C1 segment of cervical spinal cord (tissue), 14 donors: ENCODE measurements around the gene ABCA1.

ENCODE experiments used
- DNase-seq, 14 donors: peaks; one replicate each; lab custom pipeline; 2025; lab: John Stamatoyannopoulos, UW

The ABCA1 gene

DNA sequence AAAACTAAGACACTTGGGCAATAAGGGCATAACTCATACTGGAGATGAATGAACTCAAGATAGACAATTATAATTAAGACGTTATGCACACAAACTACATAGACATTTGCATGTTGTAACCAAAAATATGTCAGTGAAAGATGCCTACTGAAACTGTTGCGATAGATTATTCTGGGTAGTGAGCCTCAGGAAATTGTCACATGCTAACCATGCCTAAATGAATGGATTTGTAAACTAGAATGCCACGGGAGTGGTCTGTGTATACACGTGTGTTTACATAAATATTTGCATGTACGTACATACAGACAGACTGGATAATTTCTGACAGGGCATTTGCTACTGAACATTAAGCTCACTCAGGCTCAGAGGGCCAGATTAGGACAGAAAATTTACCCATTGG, 162.8 kb downstream of the ABCA1 start:
- peak in 1 of 14 donors; percentile 18 for DNase-seq

DNA sequence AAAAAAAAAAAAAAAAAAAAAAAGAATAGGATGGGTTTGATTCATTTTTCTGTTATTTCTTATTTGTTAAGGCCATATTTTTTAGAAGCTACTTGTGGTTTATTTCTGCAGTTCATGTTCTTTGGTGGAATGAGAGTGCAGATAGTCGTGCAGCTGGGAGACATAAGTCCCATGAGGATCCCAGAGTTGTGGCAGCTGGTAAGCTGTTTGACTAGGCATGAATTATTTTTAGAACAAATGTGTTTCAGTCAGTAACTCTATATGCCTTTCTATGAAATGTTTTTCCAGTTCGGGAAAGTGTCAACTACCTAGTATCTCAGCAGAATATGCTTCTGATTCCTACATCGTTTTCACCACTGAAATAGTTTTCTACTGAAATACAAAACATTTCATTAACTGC, 169.0 kb downstream of the ABCA1 start:
- DNase-seq, result no peak

DNA sequence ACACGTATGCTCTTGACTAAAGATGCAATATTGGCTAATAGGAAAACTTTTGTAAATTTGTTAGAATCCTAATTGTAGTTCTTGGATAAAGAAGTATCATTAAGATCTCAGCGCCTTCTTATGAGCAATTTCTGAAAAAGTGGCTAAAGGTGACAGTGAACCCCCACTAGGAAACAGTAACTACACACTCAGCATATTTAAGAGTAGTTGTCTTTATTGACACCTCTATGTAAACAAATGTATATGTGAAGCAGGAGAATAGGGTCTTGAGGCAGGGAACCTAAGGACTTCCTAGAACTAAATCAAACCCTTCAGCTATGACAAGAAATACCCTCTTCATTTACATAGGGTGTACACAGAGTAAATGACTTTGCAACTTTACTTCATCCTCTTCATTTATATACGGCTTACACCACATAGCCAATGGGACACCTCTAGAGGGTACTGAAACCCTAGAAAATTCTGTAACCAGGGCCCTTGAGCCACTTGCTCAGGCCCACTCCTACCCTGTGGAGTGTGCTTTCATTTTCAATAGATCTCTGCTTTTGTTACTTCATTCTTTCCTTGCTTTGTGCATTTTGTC, 177.7 kb downstream of the ABCA1 start:
- DNase-seq, result no peak

DNA sequence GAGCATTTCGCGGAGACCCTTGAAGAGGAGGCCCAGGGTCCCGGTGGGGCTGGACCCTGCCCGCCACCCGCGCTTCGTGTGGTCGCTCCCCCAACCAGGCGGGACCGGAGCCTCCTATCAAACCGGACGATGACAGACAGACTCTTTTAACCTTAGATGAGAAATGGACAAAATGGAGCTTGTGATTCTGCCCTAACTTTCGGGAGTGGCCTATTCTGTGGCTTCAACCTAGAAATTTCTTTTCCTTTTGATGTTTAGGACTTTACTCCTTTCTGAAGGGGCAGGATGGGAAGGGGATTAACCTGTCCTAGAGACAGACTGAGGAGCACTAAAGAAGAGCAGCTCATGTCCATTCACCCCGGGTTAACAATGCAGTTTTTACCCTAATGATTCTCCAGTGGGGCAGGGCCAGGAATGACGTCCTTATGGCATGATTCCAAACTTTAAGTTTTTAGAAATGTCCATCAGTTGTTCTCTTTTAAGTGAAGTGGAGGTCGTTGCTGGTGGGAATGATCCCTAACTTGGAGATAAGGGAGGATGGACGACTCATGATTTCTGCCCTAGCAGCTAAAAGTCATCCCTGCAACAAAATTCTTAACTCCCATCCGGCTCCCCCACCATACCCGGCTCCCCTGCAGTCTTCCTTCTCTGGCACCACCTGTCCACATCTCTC, 179.5 kb downstream of the ABCA1 start:
- DNase-seq, result peak in 1 of 14 donors; percentile 32

DNA sequence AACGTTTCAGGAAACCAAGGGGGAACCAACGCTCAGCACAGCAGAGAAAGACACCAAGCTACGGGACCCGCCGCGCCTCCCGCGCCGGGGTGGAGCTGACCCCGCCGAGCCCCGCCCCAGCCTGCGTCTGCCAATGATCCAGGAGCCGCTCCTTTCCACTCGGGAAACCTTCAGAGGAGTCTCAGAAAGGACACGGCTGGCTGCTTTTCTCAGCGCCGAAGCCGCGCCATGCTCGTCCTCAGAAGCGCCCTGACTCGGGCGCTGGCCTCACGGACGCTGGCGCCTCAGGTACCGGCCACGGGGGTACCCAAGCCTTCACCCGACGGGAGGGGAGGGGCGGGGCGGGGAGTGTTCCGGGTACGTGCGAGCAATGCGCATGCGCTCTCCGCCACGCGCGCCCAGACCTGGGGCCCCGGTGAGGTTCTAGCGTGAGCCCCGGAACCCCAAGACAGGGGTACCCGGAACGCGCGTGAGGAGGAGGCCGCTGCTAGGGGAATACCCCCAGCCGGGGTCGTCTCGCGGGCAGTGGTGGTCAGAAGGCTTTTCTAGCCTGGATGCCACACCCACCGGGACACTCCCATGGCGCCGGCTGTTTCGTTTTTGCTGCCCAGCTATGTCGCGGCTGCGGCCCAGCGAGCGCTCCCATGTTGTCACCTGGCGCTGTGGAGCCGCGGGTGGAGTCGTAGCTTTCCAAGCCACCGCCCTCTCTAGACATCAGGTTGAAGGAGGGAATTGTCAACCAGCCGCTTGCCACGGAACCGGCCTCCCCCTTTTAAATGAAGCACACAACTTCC, 180.2 kb downstream of the ABCA1 start, which contains the start of gene NIPSNAP3A:
TSS of gene NIPSNAP3A (plus strand) at position 119 of the 794 bp plus-strand sequence. CDS start at position 229, 110 bp downstream.
- DNase-seq, result peak; percentile 71 to 97 (median 90)

DNA sequence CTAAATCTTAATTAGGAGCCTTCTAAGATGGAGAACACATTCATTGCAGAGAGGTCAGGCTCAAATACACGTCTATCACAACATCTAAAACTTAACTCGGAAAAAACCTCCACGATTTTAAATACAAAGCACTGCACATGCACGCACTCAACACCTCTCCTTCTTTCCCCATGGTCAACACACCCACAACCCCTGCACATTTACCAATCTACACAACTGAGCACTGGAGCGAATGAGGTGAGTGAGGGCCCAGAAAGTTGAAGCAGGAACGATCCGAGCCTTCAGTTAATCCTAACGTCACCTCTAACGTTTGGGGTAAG, 180.8 kb downstream of the ABCA1 start:
- DNase-seq, result no peak

DNA sequence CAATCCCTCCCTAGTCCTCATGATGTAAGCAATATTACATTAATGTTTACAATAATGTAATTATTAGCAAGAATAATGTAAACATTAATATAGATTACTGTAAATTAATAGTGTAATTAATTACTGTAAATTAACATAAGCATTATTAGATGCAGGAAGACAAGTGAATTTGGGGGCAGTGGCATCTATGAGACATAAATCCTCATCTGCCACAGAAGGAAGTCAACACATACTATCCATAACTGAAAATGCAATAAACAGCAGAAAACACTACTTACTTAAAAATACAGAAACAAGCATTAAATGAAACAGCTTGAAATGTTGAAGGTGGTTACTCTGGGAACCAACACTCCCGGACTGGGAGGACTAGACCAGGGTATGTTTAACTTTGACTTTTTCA, 181.2 kb downstream of the ABCA1 start:
- no peak for DNase-seq

DNA sequence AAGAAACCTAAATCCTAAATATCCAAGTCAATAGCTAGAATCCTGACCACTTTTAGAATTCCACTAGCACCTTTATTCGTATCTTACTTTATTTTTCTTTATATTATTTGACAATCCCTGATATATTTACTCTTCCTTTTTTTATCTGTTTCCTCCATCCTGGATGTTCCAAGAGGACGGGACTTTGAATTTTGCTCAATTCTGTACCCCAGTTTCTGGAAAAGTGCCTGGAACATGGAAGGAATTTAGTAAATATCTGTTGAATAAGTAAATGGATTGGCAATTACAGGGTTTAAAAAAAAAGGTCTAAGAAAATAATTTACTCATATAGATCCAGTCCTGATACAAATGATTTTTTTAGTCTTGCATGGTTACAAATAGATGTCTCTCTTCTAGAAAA, 181.7 kb downstream of the ABCA1 start:
- DNase-seq, result no peak

DNA sequence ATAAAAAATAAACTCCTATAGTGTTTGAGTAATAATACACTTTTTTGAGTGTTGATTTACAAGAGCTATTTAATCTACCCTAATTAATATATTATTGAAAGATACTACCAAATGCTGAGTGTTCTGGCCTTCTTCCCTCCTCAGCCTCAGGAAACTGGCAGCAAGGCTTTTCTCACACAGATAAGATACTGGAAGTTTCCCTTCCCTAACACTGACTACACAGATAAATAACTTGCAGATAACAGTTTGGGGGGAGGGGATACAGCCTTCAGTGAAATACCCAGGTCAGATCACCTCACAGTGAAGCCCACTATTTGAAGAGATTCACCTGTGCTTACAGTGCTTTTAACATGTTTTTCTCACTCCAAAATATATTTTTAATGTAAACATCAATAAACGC, 182.1 kb downstream of the ABCA1 start:
- no peak for DNase-seq

DNA sequence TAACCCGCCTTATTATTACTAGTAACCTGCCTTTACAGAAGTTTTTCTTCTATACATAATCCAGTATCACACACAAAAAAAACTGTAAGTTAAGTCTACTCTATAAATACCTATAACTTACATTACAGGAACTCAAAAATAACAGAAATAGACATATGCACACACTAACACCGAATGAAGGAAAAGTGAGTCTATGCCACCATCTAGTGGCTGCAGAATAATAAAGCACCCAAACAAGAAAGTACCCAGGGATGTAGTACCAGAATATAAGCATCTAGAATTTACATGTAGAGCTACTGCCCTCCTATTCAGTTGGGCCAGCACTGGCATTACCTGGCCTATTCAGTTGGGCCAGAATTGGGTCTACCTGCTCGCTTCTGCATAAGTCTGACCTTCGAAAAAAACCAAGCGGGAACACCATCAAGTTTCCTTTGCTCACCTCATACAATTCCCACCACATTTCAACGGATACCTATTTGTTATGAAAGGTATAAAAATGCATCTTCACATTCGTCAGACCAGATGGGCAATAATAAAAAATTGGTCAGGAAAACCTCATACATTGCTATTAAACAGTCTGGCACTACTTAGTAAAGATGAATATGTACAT, 184.5 kb downstream of the ABCA1 start:
- peak in 3 of 14 donors; percentile 5 to 46 (median 11) for DNase-seq

DNA sequence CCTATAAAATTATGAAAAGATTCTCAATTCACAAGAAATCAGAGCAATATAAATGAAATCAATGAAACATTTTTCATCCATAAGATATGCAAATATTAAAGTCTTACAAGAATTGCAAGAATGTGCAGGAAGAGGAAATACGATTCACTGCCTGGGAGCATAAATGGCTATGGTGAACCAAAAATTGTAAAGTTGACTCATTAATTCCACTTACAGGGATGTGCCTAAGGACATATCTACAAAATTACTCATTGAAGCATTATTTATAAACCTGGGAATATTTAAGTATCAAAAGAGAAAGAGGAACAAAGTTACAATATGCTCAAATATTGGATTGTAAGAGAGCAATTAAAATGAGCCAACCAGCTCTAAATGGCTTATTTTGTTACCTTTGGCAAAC, 187.3 kb downstream of the ABCA1 start:
- no peak for DNase-seq

DNA sequence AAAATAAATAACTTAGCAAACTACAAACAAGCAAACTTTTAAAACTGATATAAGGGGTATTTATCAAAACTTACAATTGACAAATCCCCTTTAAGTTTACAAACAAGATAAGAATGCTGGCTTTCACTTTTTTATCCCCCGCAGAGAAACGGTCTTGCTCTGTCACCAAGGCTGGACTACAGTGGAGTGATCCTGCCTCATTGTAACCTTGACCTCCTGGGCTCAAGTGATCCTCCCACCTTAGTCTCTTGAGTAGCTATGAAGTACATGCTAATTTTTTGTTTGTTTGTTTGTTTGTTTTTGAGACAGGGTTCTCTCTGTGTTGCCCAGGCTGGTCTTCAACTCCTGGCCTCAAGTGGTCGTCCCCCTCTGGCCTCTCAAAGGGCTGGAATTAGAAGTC, 189.5 kb downstream of the ABCA1 start:
- DNase-seq, result no peak
